ENCODE measurements around the gene MMP24OS. TPM values are rescaled to one million over a fixed set of nuclear protein-coding genes. Genes with fewer than 3 reads are reported as not detected.

The MMP24OS gene
- total RNA-seq, 2 experiments from 2014 or later: 26.4 to 29.2 TPM

GRCh38 chr20:35286077-35286898 is 8.4 kb upstream of the MMP24OS start:
- Mint-ChIP-seq H3K36me3 (ENCODE audit: low read depth) (peaks cover 10% of the 10 kb centered on the region), H3K9me3 (no peaks in the 10 kb centered on the region), H3K27ac (peak overlapping the region; percentile 10), H3K4me1 (ENCODE audit: low read depth) (peaks cover 25% of the 10 kb centered on the region), H3K4me3 (peak overlapping the region; percentile 84), H3K27me3 (ENCODE audit: low read depth) (no peaks in the 10 kb centered on the region)
- CTCF ChIA-PET: interaction anchor here (0.6 kb wide), 1 partner anchor 255 kb away, joined by 3 read pairs; no protein-coding TSS in a partner anchor
- intact Hi-C loops (cut with micrococcal nuclease): no loop called here
- DNase-seq: no peak

- peaks cover 25% of the 10 kb centered on the region for H3K4me1 Mint-ChIP-seq (ENCODE audit: low read depth)
- peak overlapping the region; percentile 84 for H3K4me3 Mint-ChIP-seq
- peak overlapping the region; percentile 10 for H3K27ac Mint-ChIP-seq
- peaks cover 10% of the 10 kb centered on the region for H3K36me3 Mint-ChIP-seq (ENCODE audit: low read depth)
- H3K9me3 Mint-ChIP-seq: no peaks in the 10 kb centered on the region
- no peak for DNase-seq
- CTCF ChIA-PET: no interaction called here
- intact Hi-C loops (cut with micrococcal nuclease): no loop called here
- H3K27me3 Mint-ChIP-seq (ENCODE audit: low read depth): no peaks in the 10 kb centered on the region
Measured at GRCh38 chr20:35285806-35286076, 7.8 kb upstream of the MMP24OS start.

- peak overlapping the region; percentile 88 for H3K27ac Mint-ChIP-seq
- intact Hi-C loops (cut with micrococcal nuclease): loop anchor here (1.0 kb wide), 1 partner anchor 18 kb away; no protein-coding TSS in a partner anchor
- DNase-seq: no peak
- peaks cover 11% of the 10 kb centered on the region for H3K36me3 Mint-ChIP-seq (ENCODE audit: low read depth)
- H3K9me3 Mint-ChIP-seq: no peaks in the 10 kb centered on the region
- peaks cover 25% of the 10 kb centered on the region for H3K4me1 Mint-ChIP-seq (ENCODE audit: low read depth)
- no peaks in the 10 kb centered on the region for H3K27me3 Mint-ChIP-seq (ENCODE audit: low read depth)
- CTCF ChIA-PET: interaction anchor here (1.2 kb wide), 1 partner anchor 44 kb away, joined by 3 read pairs; no protein-coding TSS in a partner anchor
- peak overlapping the region; percentile 84 for H3K4me3 Mint-ChIP-seq
Measured at GRCh38 chr20:35284992-35285805, 7.3 kb upstream of the MMP24OS start.

- CTCF ChIA-PET: interaction anchor here (0.7 to 1.2 kb wide), 2 partner anchors 45 to 164 kb away, joined by 3 to 4 read pairs; no protein-coding TSS in a partner anchor
- peaks cover 14% of the 10 kb centered on the region for H3K36me3 Mint-ChIP-seq (ENCODE audit: low read depth)
- peak within 1 kb of the TSS; percentile 84 for H3K4me3 Mint-ChIP-seq
- DNase-seq: peak; percentile 87
- intact Hi-C loops (cut with micrococcal nuclease): loop anchor here (1.0 kb wide), 1 partner anchor 19 kb away; no protein-coding TSS in a partner anchor
- peaks cover 25% of the 10 kb centered on the region for H3K4me1 Mint-ChIP-seq (ENCODE audit: low read depth)
- no peaks in the 10 kb centered on the region for H3K9me3 Mint-ChIP-seq
- peak within 1 kb of the TSS; percentile 88 for H3K27ac Mint-ChIP-seq
- no peaks in the 10 kb centered on the region for H3K27me3 Mint-ChIP-seq (ENCODE audit: low read depth)
Measured at GRCh38 chr20:35284267-35284991, 6.5 kb upstream of the MMP24OS start, which contains the start of gene EIF6. Gene EIF6 (minus strand): TSS chr20:35284772. CDS start chr20:35284487, 285 bp downstream.

DNA sequence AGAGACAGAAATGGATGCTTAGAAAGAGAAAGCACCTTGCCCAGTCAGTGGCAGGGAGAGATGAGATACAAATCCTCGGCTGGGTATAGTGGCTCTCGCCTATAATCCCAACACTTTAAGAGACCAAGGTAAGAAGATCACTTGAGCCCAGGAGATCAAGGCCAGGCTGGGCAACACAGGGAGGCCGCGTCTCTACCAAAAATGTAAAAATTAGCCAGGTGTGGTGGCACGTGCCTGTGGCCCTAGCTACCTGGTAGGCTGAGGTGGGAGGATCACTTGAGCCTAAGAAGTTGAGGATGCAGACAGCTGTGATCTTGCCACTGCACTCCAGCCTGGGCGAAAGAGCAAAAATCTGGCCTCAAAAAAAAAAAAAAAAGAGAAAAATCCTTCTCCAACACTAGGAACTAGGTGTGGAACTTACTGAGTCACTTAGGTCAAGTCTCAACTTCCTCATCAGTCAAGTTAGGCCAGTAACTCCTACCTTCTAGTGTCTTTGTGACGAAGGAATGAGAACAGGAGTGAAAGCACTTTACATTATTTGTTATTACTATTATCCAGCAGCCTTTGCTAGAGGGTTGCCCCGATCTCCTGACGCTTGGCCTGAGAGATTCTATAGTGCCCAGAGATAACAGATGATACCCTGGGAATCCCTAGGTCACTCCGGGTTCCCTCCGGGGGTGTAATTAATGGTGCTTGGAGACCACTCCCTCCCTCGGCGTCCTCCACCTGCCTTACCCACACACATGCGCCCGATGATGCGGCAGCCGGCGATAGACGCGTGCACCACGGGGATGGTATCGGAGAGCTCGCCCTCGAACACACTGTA is 5.7 kb upstream of the MMP24OS start:
- Mint-ChIP-seq H3K27ac (peak overlapping the region; percentile 88), H3K36me3 (ENCODE audit: low read depth) (peaks cover 16% of the 10 kb centered on the region), H3K9me3 (no peaks in the 10 kb centered on the region), H3K4me1 (ENCODE audit: low read depth) (peaks cover 25% of the 10 kb centered on the region), H3K4me3 (peak overlapping the region; percentile 84), H3K27me3 (ENCODE audit: low read depth) (no peaks in the 10 kb centered on the region)
- CTCF ChIA-PET: interaction anchor here (0.7 to 2.5 kb wide), 3 partner anchors 23 to 164 kb away, joined by 3 to 7 read pairs (median 4); no protein-coding TSS in a partner anchor
- intact Hi-C loops (cut with micrococcal nuclease): loop anchor here (1.0 kb wide), 1 partner anchor 20 kb away; no protein-coding TSS in a partner anchor
- peak; percentile 33 for DNase-seq

- Mint-ChIP-seq H3K27ac (no peak overlapping the region), H3K27me3 (ENCODE audit: low read depth) (no peaks in the 10 kb centered on the region), H3K4me3 (no peak overlapping the region), H3K9me3 (no peaks in the 10 kb centered on the region), H3K36me3 (ENCODE audit: low read depth) (peaks cover 23% of the 10 kb centered on the region), H3K4me1 (ENCODE audit: low read depth) (peaks cover 31% of the 10 kb centered on the region)
- no peak for DNase-seq
- intact Hi-C loops (cut with micrococcal nuclease): no loop called here
- CTCF ChIA-PET: interaction anchor here (1.4 to 2.5 kb wide), 2 partner anchors 23 to 25 kb away, joined by 3 to 7 read pairs; no protein-coding TSS in a partner anchor
Measured at GRCh38 chr20:35281506-35282101, 3.7 kb upstream of the MMP24OS start.

- CTCF ChIA-PET: interaction anchor here (0.6 to 1.5 kb wide), 2 partner anchors 26 to 205 kb away, joined by 3 to 4 read pairs; no protein-coding TSS in a partner anchor
- Mint-ChIP-seq H3K9me3 (no peaks in the 10 kb centered on the region), H3K4me3 (no peak overlapping the region), H3K27me3 (ENCODE audit: low read depth) (no peaks in the 10 kb centered on the region), H3K4me1 (ENCODE audit: low read depth) (peaks cover 30% of the 10 kb centered on the region), H3K27ac (no peak overlapping the region), H3K36me3 (ENCODE audit: low read depth) (peaks cover 23% of the 10 kb centered on the region)
- no peak for DNase-seq
- intact Hi-C loops (cut with micrococcal nuclease): no loop called here
Measured at GRCh38 chr20:35280523-35280922, 2.6 kb upstream of the MMP24OS start.

DNA sequence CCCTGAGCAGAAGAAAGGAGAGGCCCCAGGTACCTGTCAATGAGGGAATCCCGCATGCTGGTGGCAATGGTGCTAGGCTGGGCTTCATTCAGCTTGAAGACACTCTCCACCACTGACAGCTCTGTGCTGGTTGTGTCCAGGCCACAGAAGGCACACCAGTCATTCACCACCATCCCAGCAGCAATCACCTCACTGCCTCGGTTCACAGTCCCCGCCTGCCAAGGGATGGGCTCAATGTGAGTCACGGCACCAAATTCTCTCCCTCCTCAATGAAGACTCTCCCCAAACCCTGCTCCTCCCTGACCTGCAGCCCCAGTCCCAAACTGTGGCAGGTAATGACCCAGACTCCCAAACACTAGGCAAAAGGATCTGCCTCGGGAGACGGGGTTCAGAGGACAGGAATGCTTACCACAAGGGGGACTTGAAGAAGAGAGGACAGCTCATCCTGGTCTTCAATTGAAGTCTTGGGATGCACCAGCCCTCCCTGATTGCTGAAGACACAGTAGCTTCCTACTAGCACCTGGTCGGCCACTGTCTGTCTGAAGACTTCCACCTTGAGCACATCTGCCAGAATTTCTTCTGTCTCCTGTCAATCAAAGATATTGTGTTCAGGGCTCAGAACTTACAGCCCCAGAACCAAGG is 1.7 kb upstream of the MMP24OS start:
- Mint-ChIP-seq H3K9me3 (no peaks in the 10 kb centered on the region), H3K27me3 (ENCODE audit: low read depth) (no peaks in the 10 kb centered on the region), H3K36me3 (ENCODE audit: low read depth) (peaks cover 23% of the 10 kb centered on the region), H3K4me3 (no peak overlapping the region), H3K27ac (peak overlapping the region; percentile 31), H3K4me1 (ENCODE audit: low read depth) (peaks cover 24% of the 10 kb centered on the region)
- intact Hi-C loops (cut with micrococcal nuclease): loop anchor here (5.0 to 10.0 kb wide), 2 partner anchors 322 to 405 kb away; partner anchors contain the start of genes ACSS2, GGT7, GSS and MYH7B
- CTCF ChIA-PET: interaction anchor here (1.1 to 1.5 kb wide), 2 partner anchors 11 to 27 kb away, joined by 3 to 6 read pairs; no protein-coding TSS in a partner anchor
- DNase-seq: no peak

GRCh38 chr20:35279040-35279439 is 1.1 kb upstream of the MMP24OS start:
- Mint-ChIP-seq H3K9me3 (no peaks in the 10 kb centered on the region), H3K4me1 (ENCODE audit: low read depth) (peaks cover 23% of the 10 kb centered on the region), H3K4me3 (peak overlapping the region; percentile 10), H3K36me3 (ENCODE audit: low read depth) (peaks cover 23% of the 10 kb centered on the region), H3K27me3 (ENCODE audit: low read depth) (no peaks in the 10 kb centered on the region), H3K27ac (peak overlapping the region; percentile 78)
- CTCF ChIA-PET: interaction anchor here (0.6 to 1.5 kb wide), 3 partner anchors 10 to 489 kb away, joined by 3 to 6 read pairs (median 3); no protein-coding TSS in a partner anchor
- intact Hi-C loops (cut with micrococcal nuclease): loop anchor here (5.0 to 10.0 kb wide), 2 partner anchors 322 to 404 kb away; partner anchors contain the start of genes ACSS2, GGT7, GSS and MYH7B
- no peak for DNase-seq

GRCh38 chr20:35277127-35277526 is 795 bp downstream of the MMP24OS start:
- no peaks in the 10 kb centered on the region for H3K9me3 Mint-ChIP-seq
- peaks cover 15% of the 10 kb centered on the region for H3K36me3 Mint-ChIP-seq (ENCODE audit: low read depth)

More at GRCh38 chr20:35277127-35277526, 795 bp downstream of the MMP24OS start:
- H3K4me1 Mint-ChIP-seq (ENCODE audit: low read depth): peaks cover 12% of the 10 kb centered on the region
- CTCF ChIA-PET: interaction anchor here (0.7 kb wide), 1 partner anchor 26 kb away, joined by 4 read pairs; no protein-coding TSS in a partner anchor
- DNase-seq: no peak
- peak overlapping the region; percentile 96 for H3K27ac Mint-ChIP-seq
- peak overlapping the region; percentile 97 for H3K4me3 Mint-ChIP-seq
- no peaks in the 10 kb centered on the region for H3K27me3 Mint-ChIP-seq (ENCODE audit: low read depth)
- intact Hi-C loops (cut with micrococcal nuclease): loop anchor here (1.0 to 10.0 kb wide), 4 partner anchors 184 to 402 kb away; partner anchors contain the start of genes ACSS2, GGT7, GSS and MYH7B

Measured in activated naive CD4-positive, alpha-beta T cell treated with anti-CD3 and anti-CD28 coated beads for 36 hours (primary cell).